Ishikawa (cell line): ENCODE data around the gene DEPDC1B.
A peak's percentile ranks its signal among the peaks of the same experiment; 100 is the strongest.

Experiments
- CEBPB ChIP-seq: IDR thresholded peaks from 2 replicates; pipeline ENCODE4 v1.6.1; 2012
- CREB1 ChIP-seq: IDR thresholded peaks from 2 replicates; pipeline ENCODE4 v1.6.1; 2012; ENCODE audit warnings: low read depth
- EGR1 ChIP-seq: IDR thresholded peaks from 2 replicates; pipeline ENCODE4 v1.6.1; 2012
- EP300 ChIP-seq: IDR thresholded peaks from 2 replicates; pipeline ENCODE4 v1.6.1; 2012; ENCODE audit warnings: borderline replicate concordance
- FOXM1 ChIP-seq: IDR thresholded peaks from 2 replicates; pipeline ENCODE4 v1.6.1; 2012; ENCODE audit warnings: low read depth, borderline replicate concordance
- NFIC ChIP-seq: IDR thresholded peaks from 2 replicates; pipeline ENCODE4 v1.6.1; 2012
- RAD21 ChIP-seq: IDR thresholded peaks from 2 replicates; pipeline ENCODE4 v1.6.1; 2012; ENCODE audit warnings: low read depth
- REST ChIP-seq: IDR thresholded peaks from 2 replicates; pipeline ENCODE4 v1.6.1; 2012; ENCODE audit warnings: low read depth, mild to moderate bottlenecking
- TAF1 ChIP-seq: IDR thresholded peaks from 2 replicates; pipeline ENCODE4 v1.6.1; 2012; ENCODE audit warnings: low read depth, mild to moderate bottlenecking
- TCF12 ChIP-seq: IDR thresholded peaks from 2 replicates; pipeline ENCODE4 v1.6.1; 2012; ENCODE audit warnings: low read depth
- TEAD4 ChIP-seq: IDR thresholded peaks from 2 replicates; pipeline ENCODE4 v1.6.1; 2012
- YY1 ChIP-seq: IDR thresholded peaks from 2 replicates; pipeline ENCODE4 v1.6.1; 2012; ENCODE audit warnings: low read depth
- ZBTB7A ChIP-seq: IDR thresholded peaks from 2 replicates; pipeline ENCODE4 v1.6.1; 2012; ENCODE audit warnings: low read depth
- TF ChIP-seq, protein P1 (sequence below): IDR thresholded peaks from 2 replicates; pipeline ENCODE4 v1.6.1; 2012
- TF ChIP-seq, protein P2 (sequence below): IDR thresholded peaks from 2 replicates; pipeline ENCODE4 v1.6.1; 2012

DEPDC1B gene

DNA sequence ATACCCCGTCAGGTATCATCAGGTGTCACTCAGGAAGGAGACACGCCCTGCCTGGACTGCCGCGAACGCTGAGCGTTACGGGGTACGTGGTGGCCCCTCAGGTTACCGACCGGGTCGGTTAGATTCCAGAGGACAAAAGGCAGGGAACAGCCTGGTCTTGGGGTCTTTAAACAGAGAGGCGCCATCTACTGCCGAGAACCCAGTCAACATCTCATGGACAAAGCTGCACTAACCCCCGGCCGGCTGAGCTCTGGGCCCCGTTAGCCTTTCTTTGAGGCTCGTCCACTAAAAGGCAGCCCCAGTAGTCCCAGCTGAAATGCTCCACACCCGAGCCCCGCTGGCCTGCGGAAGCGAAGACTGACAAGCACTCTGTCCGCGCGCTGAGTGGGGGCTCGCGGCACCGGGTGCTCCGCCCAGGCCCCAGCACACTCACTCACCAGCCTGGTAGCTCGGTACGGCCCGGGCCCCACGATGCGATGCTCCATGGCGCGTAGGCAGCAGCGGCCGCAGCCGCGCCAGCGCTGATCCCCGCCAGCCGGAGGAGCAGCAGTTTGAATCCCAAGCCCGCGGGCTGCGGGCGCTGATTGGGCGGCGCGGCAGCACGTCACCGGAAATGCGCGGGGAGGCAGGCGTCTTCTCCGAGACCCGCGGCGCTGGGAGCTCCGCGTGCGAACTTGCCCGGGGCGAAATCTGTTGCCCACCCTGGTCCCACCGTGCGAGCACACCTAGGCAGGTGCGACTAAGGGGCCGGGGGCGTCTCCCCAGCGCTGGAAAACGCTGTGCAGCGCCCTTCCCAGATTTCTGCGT, at the start of gene DEPDC1B:
Gene DEPDC1B, minus strand, starts transcription at position 558 of the 807 bp plus-strand sequence. Its CDS starts 73 bp downstream, at position 485.
- TF ChIP-seq TCF12: peak; percentile 33; the same call in 1 of the 2 replicates
- TF ChIP-seq, protein P1, sequence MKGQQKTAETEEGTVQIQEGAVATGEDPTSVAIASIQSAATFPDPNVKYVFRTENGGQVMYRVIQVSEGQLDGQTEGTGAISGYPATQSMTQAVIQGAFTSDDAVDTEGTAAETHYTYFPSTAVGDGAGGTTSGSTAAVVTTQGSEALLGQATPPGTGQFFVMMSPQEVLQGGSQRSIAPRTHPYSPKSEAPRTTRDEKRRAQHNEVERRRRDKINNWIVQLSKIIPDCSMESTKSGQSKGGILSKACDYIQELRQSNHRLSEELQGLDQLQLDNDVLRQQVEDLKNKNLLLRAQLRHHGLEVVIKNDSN: no peak
- TF ChIP-seq YY1: peak; percentile 67
- peak; percentile 19; the same call in 1 of the 2 replicates for TF ChIP-seq EGR1
- no peak for TF ChIP-seq CEBPB
- no peak for TF ChIP-seq REST
- peak; percentile 81 for TF ChIP-seq TAF1
- peak; percentile 77 for TF ChIP-seq CREB1
- TF ChIP-seq FOXM1: peak; percentile 88
- TF ChIP-seq, protein P2, sequence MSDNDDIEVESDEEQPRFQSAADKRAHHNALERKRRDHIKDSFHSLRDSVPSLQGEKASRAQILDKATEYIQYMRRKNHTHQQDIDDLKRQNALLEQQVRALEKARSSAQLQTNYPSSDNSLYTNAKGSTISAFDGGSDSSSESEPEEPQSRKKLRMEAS: peak; percentile 82

DNA sequence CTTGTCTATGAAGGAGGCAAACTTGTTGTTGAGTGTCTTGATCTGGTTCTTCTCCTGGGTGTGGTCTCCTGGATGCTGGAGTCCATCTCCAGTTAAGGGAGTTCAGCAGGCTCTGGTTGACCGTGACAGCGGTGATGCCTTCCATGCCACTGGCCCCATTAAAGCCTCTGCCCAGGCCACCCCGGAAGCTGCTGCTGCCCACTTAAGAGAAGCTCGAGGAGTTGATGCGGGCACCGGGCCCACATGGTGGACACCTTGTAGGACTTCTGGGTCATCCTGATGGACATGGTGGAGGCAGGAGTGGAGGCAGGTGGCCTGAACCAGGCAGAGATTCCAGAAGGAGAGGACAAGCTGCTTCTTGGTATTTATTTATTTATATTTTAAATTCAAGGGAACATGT, 44.7 kb upstream of the DEPDC1B start:
- TF ChIP-seq ZBTB7A: no peak
- TF ChIP-seq, protein P1: no peak
- no peak for TF ChIP-seq EGR1
- no peak for TF ChIP-seq CEBPB
- no peak for TF ChIP-seq RAD21
- TF ChIP-seq NFIC: no peak
- TF ChIP-seq, protein P2: no peak
- TF ChIP-seq CREB1: no peak
- no peak for TF ChIP-seq YY1
- no peak for TF ChIP-seq TAF1
- no peak for TF ChIP-seq REST
- no peak for TF ChIP-seq TEAD4
- no peak for TF ChIP-seq EP300
- TF ChIP-seq FOXM1: no peak

- TF ChIP-seq RAD21 (no peak), CEBPB (no peak), ZBTB7A (no peak), TEAD4 (no peak), TCF12 (no peak), REST (no peak), YY1 (no peak), FOXM1 (no peak), TAF1 (no peak), NFIC (no peak), EGR1 (no peak)
- TF ChIP-seq, protein P2: no peak
- TF ChIP-seq, protein P1: no peak
Measured at GRCh38 chr5:60743511-60744314, 43.7 kb upstream of the DEPDC1B start.
